Duodenal mucosa (tissue), 2 donors: ENCODE results near the gene RNF44.
A peak's percentile ranks its signal among the peaks of the same experiment; 100 is the strongest.
"Not testable (repeated sequence)": the region's sequence is repeated elsewhere in the genome, so short reads cannot be mapped to it uniquely, and the experiment has no call there.

Experiments used
- H3K27ac ChIP-seq: one replicate; pipeline ENCODE4 v1.7.0; 2013; ENCODE audit warnings: low read depth, low read length
- H3K27me3 ChIP-seq, 2 donors: one replicate each; pipeline ENCODE4 v1.7.0; 2013; ENCODE audit warnings: low read length in 2 of 2, control low read depth in 1 of 2; ENCODE audit not compliant: insufficient read depth in 2 of 2, control insufficient read depth in 1 of 2
- H3K36me3 ChIP-seq, 2 donors: one replicate each; pipeline ENCODE4 v1.7.0; 2013; ENCODE audit warnings: low read length in 2 of 2, control low read depth in 1 of 2; ENCODE audit not compliant: insufficient read depth in 2 of 2, control insufficient read depth in 1 of 2
- H3K4me1 ChIP-seq, 2 donors: one replicate each; pipeline ENCODE4 v1.7.0; 2013; ENCODE audit warnings: low read length in 2 of 2, control low read depth in 1 of 2; ENCODE audit not compliant: insufficient read depth in 2 of 2, control insufficient read depth in 1 of 2
- H3K4me3 ChIP-seq, 2 donors: one replicate each; pipeline ENCODE4 v1.7.0; 2013; ENCODE audit warnings: low read length in 2 of 2, low read depth in 1 of 2
- H3K9ac ChIP-seq, 2 donors: one replicate each; pipeline ENCODE4 v1.7.0; 2013; ENCODE audit warnings: low read length in 2 of 2, low read depth in 1 of 2
- H3K9me3 ChIP-seq, 2 donors: one replicate each; pipeline ENCODE4 v1.7.0; 2013; ENCODE audit warnings: low read length in 2 of 2, control low read depth in 1 of 2; ENCODE audit not compliant: control insufficient read depth in 1 of 2

The RNF44 gene

GRCh38 chr5:176553260-176554085, 16.3 kb upstream of the RNF44 start:
- peak overlapping the region; percentile 14 to 26 for H3K9ac ChIP-seq
- H3K4me1 ChIP-seq, result peaks cover 16 to 34% of the 10 kb centered on the region in 2 donors
- H3K4me3 ChIP-seq, result peak overlapping the region in 1 of 2 donors; percentile 46
- H3K36me3 ChIP-seq, result peaks cover 0 to 7% of the 10 kb centered on the region in 2 donors
- no peaks in the 10 kb centered on the region for H3K9me3 ChIP-seq
- no peaks in the 10 kb centered on the region for H3K27me3 ChIP-seq
- peak overlapping the region; percentile 28 for H3K27ac ChIP-seq

GRCh38 chr5:176552332-176552869, 15.2 kb upstream of the RNF44 start:
- peak overlapping the region; percentile 39 to 59 for H3K9ac ChIP-seq
- H3K27ac ChIP-seq, result peak overlapping the region; percentile 71
- no peaks in the 10 kb centered on the region for H3K27me3 ChIP-seq
- H3K36me3 ChIP-seq, result peaks cover 0 to 7% of the 10 kb centered on the region in 2 donors
- no peaks in the 10 kb centered on the region for H3K9me3 ChIP-seq
- H3K4me3 ChIP-seq, result peak overlapping the region; percentile 40 to 46
- H3K4me1 ChIP-seq, result peaks cover 23 to 41% of the 10 kb centered on the region in 2 donors

GRCh38 chr5:176550937-176551336, 13.7 kb upstream of the RNF44 start:
- not testable (repeated sequence) for H3K36me3 ChIP-seq, H3K9me3 ChIP-seq, H3K27me3 ChIP-seq
- Histone ChIP-seq H3K27ac (peak overlapping the region; percentile 84), H3K9ac (peak overlapping the region; percentile 77 to 86), H3K4me1 (peaks cover 28 to 54% of the 10 kb centered on the region in 2 donors), H3K4me3 (peak overlapping the region; percentile 61 to 62)

GRCh38 chr5:176550275-176550831, 13.2 kb upstream of the RNF44 start:
- Histone ChIP-seq H3K9me3 (no peaks in the 10 kb centered on the region), H3K4me3 (peak overlapping the region; percentile 61 to 62), H3K4me1 (peaks cover 28 to 59% of the 10 kb centered on the region in 2 donors), H3K27me3 (no peaks in the 10 kb centered on the region), H3K9ac (peak overlapping the region; percentile 77 to 86), H3K27ac (peak overlapping the region; percentile 84), H3K36me3 (peaks cover 0 to 7% of the 10 kb centered on the region in 2 donors)

- Histone ChIP-seq H3K9me3 (no peaks in the 10 kb centered on the region), H3K36me3 (peaks cover 0 to 7% of the 10 kb centered on the region in 2 donors), H3K27me3 (no peaks in the 10 kb centered on the region), H3K9ac (peak overlapping the region; percentile 77 to 86), H3K4me1 (peaks cover 28 to 63% of the 10 kb centered on the region in 2 donors), H3K4me3 (peak overlapping the region; percentile 61 to 62), H3K27ac (peak overlapping the region; percentile 84)
Observed at GRCh38 chr5:176549871-176550270, 12.7 kb upstream of the RNF44 start.

- Histone ChIP-seq H3K4me3 (peak within 1 kb of the TSS; percentile 61 to 62), H3K27ac (peak within 1 kb of the TSS; percentile 84), H3K4me1 (peaks cover 24 to 64% of the 10 kb centered on the region in 2 donors), H3K9me3 (no peaks in the 10 kb centered on the region), H3K9ac (peak within 1 kb of the TSS; percentile 77 to 86), H3K27me3 (no peaks in the 10 kb centered on the region), H3K36me3 (peaks cover 0 to 7% of the 10 kb centered on the region in 2 donors)
Observed at GRCh38 chr5:176548967-176549444, 11.8 kb upstream of the RNF44 start, which contains the start of gene CDHR2. TSS of gene CDHR2 (plus strand) at chr5:176549342. CDS start at chr5:176565353, 16,011 bp downstream.

GRCh38 chr5:176547802-176548201, 10.6 kb upstream of the RNF44 start:
- Histone ChIP-seq H3K4me3 (peak overlapping the region in 1 of 2 donors; percentile 12), H3K27ac (peak overlapping the region; percentile 95), H3K4me1 (peaks cover 19 to 62% of the 10 kb centered on the region in 2 donors), H3K9me3 (no peaks in the 10 kb centered on the region), H3K9ac (peak overlapping the region; percentile 48 to 75), H3K27me3 (no peaks in the 10 kb centered on the region), H3K36me3 (peaks cover 0 to 4% of the 10 kb centered on the region in 2 donors)

- peak overlapping the region; percentile 88 for H3K27ac ChIP-seq
- H3K27me3 ChIP-seq, result no peaks in the 10 kb centered on the region
- H3K9me3 ChIP-seq, result no peaks in the 10 kb centered on the region
- H3K36me3 ChIP-seq, result no peaks in the 10 kb centered on the region
- H3K4me1 ChIP-seq, result peaks cover 23 to 70% of the 10 kb centered on the region in 2 donors
- peak overlapping the region; percentile 44 to 77 for H3K4me3 ChIP-seq
- peak overlapping the region; percentile 60 to 98 for H3K9ac ChIP-seq
Observed at GRCh38 chr5:176545737-176546509, 8.7 kb upstream of the RNF44 start.

- peaks cover 27 to 71% of the 10 kb centered on the region in 2 donors for H3K4me1 ChIP-seq
- no peaks in the 10 kb centered on the region for H3K9me3 ChIP-seq
- H3K9ac ChIP-seq, result peak overlapping the region; percentile 38 to 98
- peak overlapping the region; percentile 58 to 77 for H3K4me3 ChIP-seq
- H3K27me3 ChIP-seq, result no peaks in the 10 kb centered on the region
- peak overlapping the region; percentile 88 for H3K27ac ChIP-seq
- H3K36me3 ChIP-seq, result no peaks in the 10 kb centered on the region
Observed at GRCh38 chr5:176545388-176545736, 8.2 kb upstream of the RNF44 start.
